Stimulated activated CD4-positive, alpha-beta T cell treated with anti-CD3 and anti-CD28 coated beads, Interleukin-4, amount 100 ng/mL, for 48 hours (primary cell): ENCODE results near the gene C20orf141.

ENCODE experiments used
- DNase-seq, 2 donors: peaks; one replicate each; pipeline ENCODE4 v3.0.0-alpha.2; 2020; ENCODE audit warnings: low read depth in 2 of 2

Gene C20orf141

GRCh38 chr20:2846698-2847097, 31.9 kb downstream of the C20orf141 start:
- DNase-seq, result no peak

GRCh38 chr20:2847802-2848201, 33.0 kb downstream of the C20orf141 start:
- DNase-seq, result no peak

GRCh38 chr20:2849529-2849928, 34.7 kb downstream of the C20orf141 start:
- DNase-seq, result no peak

GRCh38 chr20:2851086-2851485, 36.3 kb downstream of the C20orf141 start:
- no peak for DNase-seq

GRCh38 chr20:2858591-2858990, 43.8 kb downstream of the C20orf141 start:
- no peak for DNase-seq

- DNase-seq, result no peak
Measured at GRCh38 chr20:2859330-2860121, 44.7 kb downstream of the C20orf141 start.

GRCh38 chr20:2864626-2865025, 49.8 kb downstream of the C20orf141 start:
- no peak for DNase-seq

- no peak for DNase-seq
Measured at GRCh38 chr20:2865101-2865500, 50.3 kb downstream of the C20orf141 start.
